ENCODE data around the gene MYO1D.

Gene MYO1D

DNA sequence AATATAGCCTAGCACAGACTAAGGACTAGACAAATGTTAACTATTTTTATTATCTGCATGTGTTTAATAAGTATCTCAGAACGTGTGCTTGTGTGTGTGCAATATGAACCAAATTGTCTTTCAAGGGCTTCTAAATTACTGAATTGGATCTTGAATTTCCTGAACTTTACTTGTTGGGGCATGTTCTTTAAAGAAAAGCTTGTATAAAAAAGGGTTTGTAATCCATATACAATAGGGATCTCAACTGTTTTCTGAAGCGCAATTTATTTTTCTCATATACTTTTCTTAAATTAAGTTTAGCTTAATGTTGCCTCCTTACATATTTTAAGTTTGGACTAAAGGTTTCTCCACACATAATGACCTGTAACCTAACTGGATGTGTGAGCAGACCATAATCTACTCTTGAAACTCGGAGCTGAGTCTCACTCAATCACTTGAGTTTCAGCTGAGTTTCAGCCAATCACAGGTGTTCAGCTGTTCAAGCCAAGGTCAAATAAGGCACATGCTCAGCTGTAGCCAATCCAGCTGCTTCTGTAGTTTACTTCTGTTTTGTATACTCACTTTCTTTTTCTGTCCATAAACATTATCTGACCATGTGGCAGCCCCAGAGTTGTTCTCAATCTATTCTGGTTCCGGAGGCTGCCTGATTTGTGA, 317.8 kb downstream of the MYO1D start:
- TF ChIP-seq EP300 (IDR thresholded peaks at IDR 0.05; ENCODE audit: borderline replicate concordance), result no peak
- TF ChIP-seq, protein P1, sequence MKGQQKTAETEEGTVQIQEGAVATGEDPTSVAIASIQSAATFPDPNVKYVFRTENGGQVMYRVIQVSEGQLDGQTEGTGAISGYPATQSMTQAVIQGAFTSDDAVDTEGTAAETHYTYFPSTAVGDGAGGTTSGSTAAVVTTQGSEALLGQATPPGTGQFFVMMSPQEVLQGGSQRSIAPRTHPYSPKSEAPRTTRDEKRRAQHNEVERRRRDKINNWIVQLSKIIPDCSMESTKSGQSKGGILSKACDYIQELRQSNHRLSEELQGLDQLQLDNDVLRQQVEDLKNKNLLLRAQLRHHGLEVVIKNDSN (IDR thresholded peaks at IDR 0.05), result 0 out of 2 replicates have a peak, but pooled peaks have one; percentile 32

DNA sequence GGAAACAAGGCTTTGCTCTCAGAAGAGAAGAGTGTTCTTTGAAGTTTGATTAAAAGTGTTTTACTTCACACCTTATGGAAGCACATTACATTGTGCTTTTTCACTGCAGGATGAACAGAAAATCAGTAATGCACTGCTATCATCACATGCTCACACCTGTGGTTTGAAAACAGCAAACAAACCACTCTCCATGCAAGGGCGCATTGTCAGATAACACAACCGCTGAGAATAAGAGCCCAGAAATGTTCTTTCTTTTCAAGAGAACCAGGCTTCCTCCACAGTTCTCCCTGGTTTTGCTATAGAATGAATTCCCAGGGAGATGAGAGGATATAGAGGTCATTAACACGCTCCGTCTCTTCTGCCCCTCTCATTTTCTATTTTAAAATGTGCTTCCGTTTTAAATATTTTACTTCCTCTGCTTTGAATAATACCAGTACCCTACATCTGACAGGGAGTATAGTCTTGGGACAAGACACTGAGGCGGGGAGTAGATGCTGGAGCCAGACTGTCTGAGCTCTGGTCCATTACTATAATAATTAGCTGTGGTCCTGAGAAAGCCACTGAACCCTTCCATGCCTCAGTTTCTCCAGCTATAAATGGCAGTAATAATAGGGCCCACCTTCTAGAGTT, 318.5 kb downstream of the MYO1D start:
- TF ChIP-seq TCF12 (IDR thresholded peaks at IDR 0.05; ENCODE audit: low read depth), result no peak

DNA sequence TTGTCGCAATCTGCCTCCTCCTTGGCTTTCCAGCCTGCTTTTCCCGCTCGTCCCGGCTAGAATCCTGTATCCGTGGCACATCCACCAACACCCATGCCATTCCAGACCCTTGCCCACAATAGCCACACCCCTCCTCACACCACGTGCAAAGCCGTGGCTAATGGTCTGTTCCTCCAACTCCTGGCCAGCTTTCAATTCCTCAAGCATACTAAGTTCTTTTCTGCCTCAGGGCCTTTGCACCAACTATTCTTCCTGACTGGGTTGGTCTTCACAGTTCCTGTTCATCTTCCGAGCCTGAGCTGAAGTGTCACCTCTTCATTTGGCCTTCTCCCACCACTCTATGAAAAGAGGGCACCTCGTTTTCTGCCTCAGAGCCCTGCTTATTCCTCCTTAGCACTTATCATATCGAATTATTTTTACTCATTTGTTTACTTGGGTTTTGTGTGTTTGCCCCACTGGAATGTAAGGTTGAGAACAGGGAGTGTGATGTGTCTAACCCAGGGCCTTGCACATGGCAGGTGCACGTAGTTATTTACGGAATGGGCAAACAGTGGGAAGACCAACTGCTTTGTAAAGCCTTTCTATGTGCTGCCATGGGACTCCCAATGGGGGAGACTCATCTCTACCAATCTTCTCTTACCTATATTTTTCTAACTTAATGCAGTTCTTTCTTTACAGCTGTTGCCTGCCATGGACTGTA, 321.2 kb downstream of the MYO1D start:
- TF ChIP-seq ZBTB7A (IDR thresholded peaks at IDR 0.05; ENCODE audit: low read depth) (no peak), FOXM1 (IDR thresholded peaks at IDR 0.05; ENCODE audit: borderline replicate concordance, low read depth) (no peak), EGR1 (IDR thresholded peaks at IDR 0.05) (no peak), YY1 (IDR thresholded peaks at IDR 0.05; ENCODE audit: low read depth) (no peak), TAF1 (IDR thresholded peaks at IDR 0.05; ENCODE audit: low read depth) (no peak), NFIC (IDR thresholded peaks at IDR 0.05) (no peak), TEAD4 (IDR thresholded peaks at IDR 0.05) (no peak), CREB1 (IDR thresholded peaks at IDR 0.05; ENCODE audit: low read depth) (no peak), CEBPB (IDR thresholded peaks at IDR 0.05) (no peak), EP300 (IDR thresholded peaks at IDR 0.05; ENCODE audit: borderline replicate concordance) (no peak), TCF12 (IDR thresholded peaks at IDR 0.05; ENCODE audit: low read depth) (no peak), RAD21 (IDR thresholded peaks at IDR 0.05; ENCODE audit: low read depth) (no peak)
- TF ChIP-seq, protein P2, sequence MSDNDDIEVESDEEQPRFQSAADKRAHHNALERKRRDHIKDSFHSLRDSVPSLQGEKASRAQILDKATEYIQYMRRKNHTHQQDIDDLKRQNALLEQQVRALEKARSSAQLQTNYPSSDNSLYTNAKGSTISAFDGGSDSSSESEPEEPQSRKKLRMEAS (IDR thresholded peaks at IDR 0.05), result no peak
- TF ChIP-seq, protein P3, sequence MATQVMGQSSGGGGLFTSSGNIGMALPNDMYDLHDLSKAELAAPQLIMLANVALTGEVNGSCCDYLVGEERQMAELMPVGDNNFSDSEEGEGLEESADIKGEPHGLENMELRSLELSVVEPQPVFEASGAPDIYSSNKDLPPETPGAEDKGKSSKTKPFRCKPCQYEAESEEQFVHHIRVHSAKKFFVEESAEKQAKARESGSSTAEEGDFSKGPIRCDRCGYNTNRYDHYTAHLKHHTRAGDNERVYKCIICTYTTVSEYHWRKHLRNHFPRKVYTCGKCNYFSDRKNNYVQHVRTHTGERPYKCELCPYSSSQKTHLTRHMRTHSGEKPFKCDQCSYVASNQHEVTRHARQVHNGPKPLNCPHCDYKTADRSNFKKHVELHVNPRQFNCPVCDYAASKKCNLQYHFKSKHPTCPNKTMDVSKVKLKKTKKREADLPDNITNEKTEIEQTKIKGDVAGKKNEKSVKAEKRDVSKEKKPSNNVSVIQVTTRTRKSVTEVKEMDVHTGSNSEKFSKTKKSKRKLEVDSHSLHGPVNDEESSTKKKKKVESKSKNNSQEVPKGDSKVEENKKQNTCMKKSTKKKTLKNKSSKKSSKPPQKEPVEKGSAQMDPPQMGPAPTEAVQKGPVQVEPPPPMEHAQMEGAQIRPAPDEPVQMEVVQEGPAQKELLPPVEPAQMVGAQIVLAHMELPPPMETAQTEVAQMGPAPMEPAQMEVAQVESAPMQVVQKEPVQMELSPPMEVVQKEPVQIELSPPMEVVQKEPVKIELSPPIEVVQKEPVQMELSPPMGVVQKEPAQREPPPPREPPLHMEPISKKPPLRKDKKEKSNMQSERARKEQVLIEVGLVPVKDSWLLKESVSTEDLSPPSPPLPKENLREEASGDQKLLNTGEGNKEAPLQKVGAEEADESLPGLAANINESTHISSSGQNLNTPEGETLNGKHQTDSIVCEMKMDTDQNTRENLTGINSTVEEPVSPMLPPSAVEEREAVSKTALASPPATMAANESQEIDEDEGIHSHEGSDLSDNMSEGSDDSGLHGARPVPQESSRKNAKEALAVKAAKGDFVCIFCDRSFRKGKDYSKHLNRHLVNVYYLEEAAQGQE (IDR thresholded peaks at IDR 0.05; ENCODE audit: low read depth), result no peak
- TF ChIP-seq, protein P1 (IDR thresholded peaks at IDR 0.05), result no peak

DNA sequence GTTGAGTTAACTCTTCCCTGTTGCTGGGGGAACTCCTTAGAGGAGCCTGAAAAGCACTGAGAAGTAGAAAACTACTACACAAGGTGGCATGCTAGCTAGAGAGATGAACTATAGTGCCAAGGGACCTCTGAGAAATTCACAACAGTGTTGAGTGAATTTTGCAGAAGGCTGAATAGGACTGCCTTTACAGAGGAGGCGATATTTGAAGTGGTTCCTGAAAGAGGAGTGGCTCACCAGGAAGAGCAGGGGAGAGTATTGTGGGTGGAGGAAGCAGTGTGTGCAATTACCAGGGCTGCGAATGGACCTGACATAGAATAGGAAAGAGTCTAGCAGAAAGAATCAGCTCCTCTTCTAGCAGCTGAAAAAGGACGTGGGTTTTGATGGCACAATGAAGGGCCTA, 323.8 kb downstream of the MYO1D start:
- TF ChIP-seq EP300 (IDR thresholded peaks at IDR 0.05; ENCODE audit: borderline replicate concordance) (no peak), CEBPB (IDR thresholded peaks at IDR 0.05) (no peak)
- TF ChIP-seq, protein P2 (IDR thresholded peaks at IDR 0.05), result no peak

DNA sequence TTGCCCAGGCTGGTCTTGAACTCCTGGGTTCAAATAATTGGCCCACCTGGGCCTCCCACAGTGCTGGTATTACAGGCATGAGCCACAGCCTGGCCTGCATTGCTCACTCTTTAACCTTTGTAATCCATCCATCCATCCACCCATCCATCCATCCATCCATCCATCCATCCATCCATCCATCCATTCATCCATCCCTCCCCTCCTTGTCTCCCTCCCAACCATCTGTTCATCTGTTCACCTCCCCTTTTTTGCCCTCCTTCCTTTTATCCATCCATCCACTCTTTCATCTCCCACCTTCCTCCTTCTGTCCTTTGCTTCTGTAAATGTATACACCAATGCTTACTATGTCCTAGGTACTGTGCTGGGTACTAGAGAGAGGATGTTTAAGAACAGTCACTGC, 324.6 kb downstream of the MYO1D start:
- no peak for TF ChIP-seq ZBTB7A (IDR thresholded peaks at IDR 0.05; ENCODE audit: low read depth)

DNA sequence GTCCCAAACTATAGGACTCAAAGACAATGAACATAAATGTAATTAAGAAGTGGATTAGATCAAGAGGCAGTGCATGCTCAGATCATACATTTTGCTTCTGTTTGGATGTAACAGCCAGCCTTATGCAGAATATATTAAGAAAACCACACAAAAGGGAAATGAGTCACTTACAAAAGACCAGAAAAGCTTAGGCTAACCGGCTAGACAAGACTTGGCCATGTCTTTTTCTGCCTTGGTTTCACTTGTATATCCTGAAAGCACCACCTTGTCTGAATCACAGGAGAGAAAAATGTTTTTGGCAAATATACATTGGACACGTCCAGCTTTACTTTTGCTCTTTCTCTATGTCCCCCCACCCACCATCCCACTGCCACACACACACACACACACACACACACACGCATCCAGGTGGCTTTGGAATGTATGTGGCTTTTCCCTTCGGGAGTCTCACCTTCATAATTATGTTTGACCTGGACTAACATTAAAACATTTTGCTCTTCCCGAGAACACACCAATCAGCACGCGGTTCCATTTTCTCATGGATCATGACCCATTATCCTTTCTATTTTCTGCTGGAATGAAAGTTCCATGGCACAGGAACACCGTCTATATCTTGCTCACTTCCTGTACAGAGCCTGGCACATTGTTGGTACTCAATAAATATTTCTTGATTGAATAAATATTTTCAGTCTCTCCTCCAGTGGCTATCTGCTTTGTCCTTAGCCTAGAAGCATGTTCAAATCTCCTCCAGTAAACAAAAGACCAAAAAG, 325.6 kb downstream of the MYO1D start:
- no peak for TF ChIP-seq CEBPB (IDR thresholded peaks at IDR 0.05)
- TF ChIP-seq, protein P2 (IDR thresholded peaks at IDR 0.05), result no peak
- TF ChIP-seq FOXM1 (IDR thresholded peaks at IDR 0.05; ENCODE audit: borderline replicate concordance, low read depth), result no peak
- no peak for TF ChIP-seq EP300 (IDR thresholded peaks at IDR 0.05; ENCODE audit: borderline replicate concordance)
- no peak for TF ChIP-seq TCF12 (IDR thresholded peaks at IDR 0.05; ENCODE audit: low read depth)
- TF ChIP-seq TAF1 (IDR thresholded peaks at IDR 0.05; ENCODE audit: low read depth), result no peak

DNA sequence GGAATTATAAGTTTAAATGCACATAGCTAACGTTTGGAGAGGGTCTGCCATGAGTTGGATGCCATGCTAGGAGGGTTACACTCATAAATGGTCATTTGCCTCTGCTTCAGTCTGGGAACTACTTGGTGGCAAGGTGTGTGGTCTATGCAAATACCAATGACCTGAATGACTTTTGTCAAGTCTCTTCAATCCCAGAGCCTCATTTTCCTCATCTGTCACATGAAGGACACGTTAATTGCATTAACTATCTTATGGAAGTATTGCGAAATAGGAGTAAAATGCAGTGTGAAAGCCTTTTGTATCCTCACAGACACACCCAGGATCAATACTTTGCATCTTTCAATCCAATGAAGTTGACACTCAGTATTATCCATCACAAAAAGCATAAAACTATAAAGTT, 327.4 kb downstream of the MYO1D start:
- TF ChIP-seq CEBPB (IDR thresholded peaks at IDR 0.05), result peak; percentile 78
- TF ChIP-seq, protein P2 (IDR thresholded peaks at IDR 0.05), result no peak
- no peak for TF ChIP-seq CREB1 (IDR thresholded peaks at IDR 0.05; ENCODE audit: low read depth)
- TF ChIP-seq YY1 (IDR thresholded peaks at IDR 0.05; ENCODE audit: low read depth), result no peak
- TF ChIP-seq ZBTB7A (IDR thresholded peaks at IDR 0.05; ENCODE audit: low read depth), result no peak
- TF ChIP-seq RAD21 (IDR thresholded peaks at IDR 0.05; ENCODE audit: low read depth), result no peak
- TF ChIP-seq FOXM1 (IDR thresholded peaks at IDR 0.05; ENCODE audit: borderline replicate concordance, low read depth), result no peak
- TF ChIP-seq NFIC (IDR thresholded peaks at IDR 0.05), result no peak

Data from Ishikawa (cell line).